Measurements from ENCODE around the gene UPB1. TPM values are rescaled to one million over a fixed set of nuclear protein-coding genes. Genes with fewer than 3 reads are reported as not detected.

The UPB1 gene
- total RNA-seq, 2 donors from 2014 or later = 0.05 to 5.0 TPM

DNA sequence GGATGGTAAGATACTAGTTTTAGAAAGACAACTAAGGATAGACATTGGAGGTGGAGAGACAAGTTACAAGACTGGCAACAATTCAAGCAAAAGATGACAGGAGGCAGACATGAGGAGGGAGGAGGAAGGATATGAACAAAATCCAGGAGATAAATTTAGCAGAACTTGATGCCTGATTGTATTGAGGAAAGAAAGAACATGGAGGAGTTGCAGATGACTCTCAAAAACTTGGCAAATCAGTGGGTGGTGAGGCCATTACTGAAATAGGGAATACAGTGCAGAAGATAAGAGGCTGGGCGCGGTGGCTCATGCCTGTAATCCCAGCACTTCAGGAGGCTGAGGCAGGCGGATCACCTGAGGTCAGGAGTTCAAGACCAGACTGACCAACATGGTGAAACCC lies 2.7 kb upstream of the UPB1 start:
- no peaks in the 10 kb centered on the region for H3K36me3 ChIP-seq
- no peaks in the 10 kb centered on the region for H3K27me3 ChIP-seq (replicated peaks; ENCODE audit: insufficient read depth)
- no peak for DNase-seq (ENCODE audit: low spot score)
- intact Hi-C loops (cut with DNase I) = no loop called here
- no peak for TF ChIP-seq POLR2A (IDR thresholded peaks at IDR 0.05)
- TF ChIP-seq CTCF (IDR thresholded peaks at IDR 0.05) = no peak
- no peak for TF ChIP-seq POLR2AphosphoS5 (IDR thresholded peaks at IDR 0.05)
- H3K9me3 ChIP-seq = no peaks in the 10 kb centered on the region
- H3K4me3 ChIP-seq = no peak overlapping the region
- 99% methylated on average over 3 of the region's 3 CpGs for WGBS
- H3K4me1 ChIP-seq (replicated peaks) = no peaks in the 10 kb centered on the region
- no peak overlapping the region for H3K27ac ChIP-seq

GRCh38 chr22:24494167-24494527 lies 985 bp upstream of the UPB1 start:
- H3K9me3 ChIP-seq = no peaks in the 10 kb centered on the region
- WGBS = 57% methylated on average over 21 of the region's 21 CpGs
- no peaks in the 10 kb centered on the region for H3K4me1 ChIP-seq (replicated peaks)
- H3K27ac ChIP-seq = no peak overlapping the region
- H3K4me3 ChIP-seq = peak overlapping the region in 1 of 2 donors; percentile 18
- no peaks in the 10 kb centered on the region for H3K27me3 ChIP-seq (replicated peaks; ENCODE audit: insufficient read depth)
- no peaks in the 10 kb centered on the region for H3K36me3 ChIP-seq
- no peak for DNase-seq (ENCODE audit: low spot score)
- intact Hi-C loops (cut with DNase I) = no loop called here
- TF ChIP-seq CTCF (IDR thresholded peaks at IDR 0.05) (no peak), POLR2A (IDR thresholded peaks at IDR 0.05) (no peak), POLR2AphosphoS5 (IDR thresholded peaks at IDR 0.05) (no peak)

- H3K27me3 ChIP-seq (replicated peaks; ENCODE audit: insufficient read depth) = no peaks in the 10 kb centered on the region
- intact Hi-C loops (cut with DNase I) = no loop called here
- no peaks in the 10 kb centered on the region for H3K36me3 ChIP-seq
- no peaks in the 10 kb centered on the region for H3K9me3 ChIP-seq
- no peak overlapping the region for H3K4me3 ChIP-seq
- no peak overlapping the region for H3K27ac ChIP-seq
- no peak for TF ChIP-seq CTCF (IDR thresholded peaks at IDR 0.05)
- TF ChIP-seq POLR2AphosphoS5 (IDR thresholded peaks at IDR 0.05) = no peak
- TF ChIP-seq POLR2A (IDR thresholded peaks at IDR 0.05) = no peak
- no peaks in the 10 kb centered on the region for H3K4me1 ChIP-seq (replicated peaks)
- DNase-seq (ENCODE audit: low spot score) = no peak
- 98% methylated on average over 17 of the region's 17 CpGs for WGBS
Observed at GRCh38 chr22:24495365-24495675, 188 bp downstream of the UPB1 start.

DNA sequence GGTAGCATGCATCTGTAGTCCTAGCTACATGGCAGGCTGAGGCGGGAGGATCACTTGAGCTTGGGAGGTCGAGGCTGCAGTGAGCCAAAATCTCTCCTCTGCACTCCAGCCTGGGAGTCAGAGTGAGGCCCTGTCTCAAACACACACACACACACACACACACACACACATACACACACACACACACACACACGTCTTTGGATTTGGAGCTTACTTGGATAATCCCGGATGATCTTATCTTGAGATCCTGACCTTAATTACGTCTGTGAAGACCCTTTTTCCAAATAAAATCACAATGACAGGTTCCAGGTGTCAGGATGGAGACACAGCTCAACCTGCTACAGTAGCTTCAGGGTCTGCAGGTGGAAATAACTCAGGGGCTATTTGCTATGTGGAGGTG lies 1.1 kb downstream of the UPB1 start:
- H3K4me1 ChIP-seq (replicated peaks) = no peaks in the 10 kb centered on the region
- H3K27ac ChIP-seq = no peak overlapping the region
- no peak overlapping the region for H3K4me3 ChIP-seq
- H3K36me3 ChIP-seq = no peaks in the 10 kb centered on the region
- intact Hi-C loops (cut with DNase I) = no loop called here
- DNase-seq (ENCODE audit: low spot score) = no peak
- no peak for TF ChIP-seq POLR2A (IDR thresholded peaks at IDR 0.05)
- no peaks in the 10 kb centered on the region for H3K27me3 ChIP-seq (replicated peaks; ENCODE audit: insufficient read depth)
- 86% methylated on average over 5 of the region's 5 CpGs for WGBS
- no peaks in the 10 kb centered on the region for H3K9me3 ChIP-seq

- no peaks in the 10 kb centered on the region for H3K27me3 ChIP-seq (replicated peaks; ENCODE audit: insufficient read depth)
- no peaks in the 10 kb centered on the region for H3K9me3 ChIP-seq
- no peaks in the 10 kb centered on the region for H3K36me3 ChIP-seq
- WGBS = 83% methylated on average over 2 of the region's 2 CpGs
- TF ChIP-seq POLR2AphosphoS5 (IDR thresholded peaks at IDR 0.05) (no peak), POLR2A (IDR thresholded peaks at IDR 0.05) (no peak), CTCF (IDR thresholded peaks at IDR 0.05) (no peak)
- H3K4me1 ChIP-seq (replicated peaks) = no peaks in the 10 kb centered on the region
- H3K4me3 ChIP-seq = no peak overlapping the region
- H3K27ac ChIP-seq = no peak overlapping the region
- intact Hi-C loops (cut with DNase I) = no loop called here
- no peak for DNase-seq (ENCODE audit: low spot score)
Observed at GRCh38 chr22:24496661-24497060, 1.5 kb downstream of the UPB1 start.

Data from prostate gland (tissue), 2 donors.